Uterus (tissue), 4 donors: ENCODE results near the gene IGF2R. TPM values are rescaled to one million over a fixed set of nuclear protein-coding genes. Genes with fewer than 3 reads are reported as not detected.
"Not testable (repeated sequence)": the region's sequence is repeated elsewhere in the genome, so short reads cannot be mapped to it uniquely, and the experiment has no call there.

ENCODE experiments used
- DNase-seq, 2 donors: peaks; one replicate each; pipeline ENCODE4 v3.0.0-alpha.2; 2019 to 2020
- H3K27ac ChIP-seq, 2 donors: fragments of 200-600 bp; sonication (generic); 1 replicate in 1 of 2; 2 replicates in 1 of 2; pipeline ENCODE4 v1.5.1; 2016 to 2018
- H3K27me3 ChIP-seq, 2 donors: fragments of 200-600 bp; sonication (generic); one replicate each; pipeline ENCODE4 v1.5.1; 2018 to 2019; ENCODE audit warnings: control low read depth in 1 of 2
- H3K36me3 ChIP-seq, 2 donors: fragments of 200-600 bp; sonication (generic); one replicate each; pipeline ENCODE4 v1.5.1; 2019; ENCODE audit warnings: control low read depth in 1 of 2
- H3K4me1 ChIP-seq, 2 donors: fragments of 200-600 bp; sonication (generic); one replicate each; pipeline ENCODE4 v1.5.1; 2018 to 2019; ENCODE audit warnings: control low read depth in 1 of 2
- H3K4me3 ChIP-seq, 2 donors: fragments of 200-600 bp; sonication (generic); 1 replicate in 1 of 2; 2 replicates in 1 of 2; pipeline ENCODE4 v1.5.1; 2018 to 2019; ENCODE audit warnings: mild to moderate bottlenecking in 1 of 2
- H3K9me3 ChIP-seq, 2 donors: fragments of 200-600 bp; sonication (generic); one replicate each; pipeline ENCODE4 v1.5.1; 2019; ENCODE audit warnings: control low read depth in 1 of 2
- CTCF ChIP-seq, 4 experiments: fragments of 200-600 bp in 2 of 4; fragments of 450-650 bp in 2 of 4; sonication (generic) in 2 of 4; IDR thresholded peaks; one replicate each; pipeline ENCODE4 v1.5.1; 2016 to 2019; ENCODE audit warnings: antibody characterized with exemption in 4 of 4, mild to moderate bottlenecking in 2 of 4, moderate library complexity in 1 of 4
- POLR2A ChIP-seq, 2 donors: fragments of 450-650 bp; IDR thresholded peaks; one replicate each; pipeline ENCODE4 v1.6.1; 2016; ENCODE audit warnings: antibody characterized with exemption in 2 of 2, mild to moderate bottlenecking in 1 of 2, moderate library complexity in 1 of 2
- intact Hi-C: fragments of 100-400 bp; cut with DNase I; formaldehyde crosslinking; loops from one replicate; pipeline ENCODE4 v1.15.1; 2023; ENCODE audit warnings: low total_unique reads
- total RNA-seq, 4 donors: library from RNA; depleted of rRNA in 3 of 4; stranded (reverse); fragments of >200 nt in 3 of 4; gene quantifications; one replicate each; pipeline versions ENCODE4 v1.1.0 to v1.2.4, GENCODE V29; 2014 to 2023
- donor health status: DM: yes; HTN: yes; CAD: no.

IGF2R gene
- total RNA-seq, 4 donors from 2014 or later = 36.5 to 91.7 (median 61.7) TPM

- Histone ChIP-seq H3K4me1 (peaks cover 0 to 3% of the 10 kb centered on the region in 2 donors), H3K27me3 (no peaks in the 10 kb centered on the region), H3K9me3 (no peaks in the 10 kb centered on the region), H3K27ac (peak overlapping the region in 1 of 2 donors; percentile 40), H3K36me3 (no peaks in the 10 kb centered on the region), H3K4me3 (no peak overlapping the region)
- no peak for DNase-seq
- intact Hi-C loops = no loop called here
- TF ChIP-seq POLR2A (IDR thresholded peaks at IDR 0.05) = no peak
- TF ChIP-seq CTCF (IDR thresholded peaks at IDR 0.05) = no peak
Observed at GRCh38 chr6:160133441-160134336, 164.8 kb downstream of the IGF2R start.

- H3K27me3 ChIP-seq, intact Hi-C loops: not testable (repeated sequence)
Observed at GRCh38 chr6:160134337-160134751, 165.5 kb downstream of the IGF2R start.

GRCh38 chr6:160134779-160135547, 166.1 kb downstream of the IGF2R start:
- Histone ChIP-seq H3K36me3 (no peaks in the 10 kb centered on the region), H3K9me3 (no peaks in the 10 kb centered on the region), H3K27ac (no peak overlapping the region), H3K4me3 (no peak overlapping the region), H3K27me3 (no peaks in the 10 kb centered on the region), H3K4me1 (peaks cover 0 to 3% of the 10 kb centered on the region in 2 donors)
- TF ChIP-seq POLR2A (IDR thresholded peaks at IDR 0.05) (no peak), CTCF (IDR thresholded peaks at IDR 0.05) (no peak)
- intact Hi-C loops = loop anchor here (5.0 kb wide), 1 partner anchor 322 kb away; no protein-coding TSS in a partner anchor
- DNase-seq = no peak

More at GRCh38 chr6:160134337-160134751, 165.5 kb downstream of the IGF2R start:
- not testable (repeated sequence) for H3K36me3 ChIP-seq, H3K4me3 ChIP-seq, H3K4me1 ChIP-seq, DNase-seq, H3K27ac ChIP-seq, H3K9me3 ChIP-seq

- Histone ChIP-seq H3K4me1 (peaks cover 3 to 6% of the 10 kb centered on the region in 2 donors), H3K27me3 (no peaks in the 10 kb centered on the region), H3K36me3 (no peaks in the 10 kb centered on the region), H3K27ac (no peak overlapping the region), H3K4me3 (no peak overlapping the region), H3K9me3 (no peaks in the 10 kb centered on the region)
- DNase-seq = no peak
- intact Hi-C loops = loop anchor here (5.0 kb wide), 1 partner anchor 321 kb away; no protein-coding TSS in a partner anchor
- no peak for TF ChIP-seq POLR2A (IDR thresholded peaks at IDR 0.05)
- TF ChIP-seq CTCF (IDR thresholded peaks at IDR 0.05) = no peak
Observed at GRCh38 chr6:160135907-160136655, 167.2 kb downstream of the IGF2R start.
